ENCODE results near the gene CASP4. TPM values are rescaled to one million over a fixed set of nuclear protein-coding genes. Genes with fewer than 3 reads are reported as not detected.

CASP4 gene
- total RNA-seq, 2 donors from 2014 or later: not detected

- peaks cover 3% of the 10 kb centered on the region for H3K4me1 ChIP-seq (ENCODE audit: control insufficient read depth, insufficient read depth, low read length)
- no peak within 1 kb of the TSS for H3K27ac Mint-ChIP-seq
- H3K36me3 Mint-ChIP-seq (ENCODE audit: low read depth): no peaks in the 10 kb centered on the region
Observed at GRCh38 chr11:104897891-104898684, 70.3 kb downstream of the CASP4 start, which contains the start of gene CASP12. Gene CASP12 (minus strand): TSS chr11:104898460.

GRCh38 chr11:104895634-104896033, 72.7 kb downstream of the CASP4 start:
- Histone ChIP-seq H3K4me1 (ENCODE audit: control insufficient read depth, insufficient read depth, low read length) (peaks cover 3% of the 10 kb centered on the region), H3K27me3 (ENCODE audit: control insufficient read depth, insufficient read depth, low read length, poor library complexity, severe bottlenecking) (no peaks in the 10 kb centered on the region), H3K27ac (ENCODE audit: low read depth, low read length) (no peak overlapping the region), H3K36me3 (ENCODE audit: control insufficient read depth, insufficient read depth, low read length) (no peaks in the 10 kb centered on the region), H3K9ac (ENCODE audit: extremely low read depth, low read length, poor library complexity, severe bottlenecking) (no peak overlapping the region), H3K4me3 (ENCODE audit: low read length) (no peak overlapping the region), H3K9me3 (ENCODE audit: control insufficient read depth, low read length) (no peaks in the 10 kb centered on the region)
- Mint-ChIP-seq H3K27ac (no peak overlapping the region), H3K4me1 (peaks cover 23% of the 10 kb centered on the region), H3K4me3 (no peak overlapping the region), H3K36me3 (ENCODE audit: low read depth) (no peaks in the 10 kb centered on the region), H3K27me3 (ENCODE audit: insufficient read depth) (no peaks in the 10 kb centered on the region), H3K9me3 (no peaks in the 10 kb centered on the region)
- 78 to 100% methylated on average over 1 to 2 of the region's 2 CpGs for WGBS, 2 experiments (ENCODE audit: insufficient coverage in 1 of 2, insufficient read length in 1 of 2)
- no peak for TF ChIP-seq CTCF (conservative IDR thresholded peaks at IDR 0.05)
- DNase-seq: no peak

More at GRCh38 chr11:104897891-104898684, 70.3 kb downstream of the CASP4 start, which contains the start of gene CASP12:
- H3K36me3 ChIP-seq (ENCODE audit: control insufficient read depth, insufficient read depth, low read length): no peaks in the 10 kb centered on the region
- Mint-ChIP-seq H3K9me3 (no peaks in the 10 kb centered on the region), H3K27me3 (ENCODE audit: insufficient read depth) (no peaks in the 10 kb centered on the region), H3K4me3 (no peak within 1 kb of the TSS), H3K4me1 (peaks cover 16% of the 10 kb centered on the region)
- no peaks in the 10 kb centered on the region for H3K27me3 ChIP-seq (ENCODE audit: control insufficient read depth, insufficient read depth, low read length, poor library complexity, severe bottlenecking)
- H3K27ac ChIP-seq (ENCODE audit: low read depth, low read length): no peak within 1 kb of the TSS
- H3K9me3 ChIP-seq (ENCODE audit: control insufficient read depth, low read length): no peaks in the 10 kb centered on the region
- no peak for DNase-seq
- H3K4me3 ChIP-seq (ENCODE audit: low read length): no peak within 1 kb of the TSS
- H3K9ac ChIP-seq (ENCODE audit: extremely low read depth, low read length, poor library complexity, severe bottlenecking): no peak within 1 kb of the TSS
- 88 to 96% methylated on average over 7 to 9 of the region's 9 CpGs for WGBS, 2 experiments (ENCODE audit: insufficient coverage in 1 of 2, insufficient read length in 1 of 2)
- TF ChIP-seq CTCF (conservative IDR thresholded peaks at IDR 0.05): no peak

- peaks cover 23% of the 10 kb centered on the region for H3K4me1 Mint-ChIP-seq
- TF ChIP-seq CTCF (conservative IDR thresholded peaks at IDR 0.05): no peak
Observed at GRCh38 chr11:104893876-104894275, 74.5 kb downstream of the CASP4 start.

More at GRCh38 chr11:104893876-104894275, 74.5 kb downstream of the CASP4 start:
- H3K27me3 ChIP-seq (ENCODE audit: control insufficient read depth, insufficient read depth, low read length, poor library complexity, severe bottlenecking): no peaks in the 10 kb centered on the region
- no peaks in the 10 kb centered on the region for H3K36me3 ChIP-seq (ENCODE audit: control insufficient read depth, insufficient read depth, low read length)
- H3K9me3 ChIP-seq (ENCODE audit: control insufficient read depth, low read length): no peaks in the 10 kb centered on the region
- H3K27ac Mint-ChIP-seq: no peak overlapping the region
- no peaks in the 10 kb centered on the region for H3K27me3 Mint-ChIP-seq (ENCODE audit: insufficient read depth)
- H3K4me3 ChIP-seq (ENCODE audit: low read length): no peak overlapping the region
- no peak overlapping the region for H3K27ac ChIP-seq (ENCODE audit: low read depth, low read length)
- no peak for DNase-seq
- WGBS, 2 experiments (ENCODE audit: insufficient coverage in 1 of 2, insufficient read length in 1 of 2): 89 to 91% methylated on average over 1 of the region's 1 CpG
- no peak overlapping the region for H3K9ac ChIP-seq (ENCODE audit: extremely low read depth, low read length, poor library complexity, severe bottlenecking)
- peaks cover 3% of the 10 kb centered on the region for H3K4me1 ChIP-seq (ENCODE audit: control insufficient read depth, insufficient read depth, low read length)
- no peaks in the 10 kb centered on the region for H3K36me3 Mint-ChIP-seq (ENCODE audit: low read depth)
- no peak overlapping the region for H3K4me3 Mint-ChIP-seq
- no peaks in the 10 kb centered on the region for H3K9me3 Mint-ChIP-seq

Other genes with a start within 250 kb of the CASP4 start
- not detected for gene CASP12, start 70.1 kb downstream of the CASP4 start, total RNA-seq
- not detected for gene CASP5, start 54.6 kb upstream of the CASP4 start, total RNA-seq
- gene CASP1, start 66.6 kb upstream of the CASP4 start, total RNA-seq: not detected
- not detected for gene CARD16, start 76.8 kb upstream of the CASP4 start, total RNA-seq
- not detected for gene CARD18, start 171.2 kb upstream of the CASP4 start, total RNA-seq

Measured in endodermal cell (in vitro differentiated cells).